K562 (cell line): ENCODE measurements around the gene DDIT4L. TPM values are rescaled to one million over a fixed set of nuclear protein-coding genes. Genes with fewer than 3 reads are reported as not detected.

Source experiments
- ATAC-seq: fragments of 200-7000 bp; cut with Tn5 transposase; 3 replicates; pipeline ENCODE4 v1.9.1; 2020; ENCODE audit warnings: moderate library complexity
- BruUV-seq: library from RNA; stranded (reverse); fragments of 400-500 nt; replicated peaks from 2 replicates; lab custom pipeline; 2021; lab: Mats Ljungman, UMichigan
- CTCF ChIA-PET: fragments of 300-600 bp; formaldehyde crosslinking; extraction: SDS; loops from one replicate; lab custom pipeline; 2021; ENCODE audit warnings: low intra/inter-chr PET ratio; lab: Yijun Ruan, JAX
- POLR2A ChIA-PET: fragments of 300-600, 350-650 bp; sonication (Branson Sonifier 250); formaldehyde crosslinking; extraction: SDS; loops from one replicate; lab custom pipeline; 2021; ENCODE audit warnings: antibody characterized with exemption, inconsistent platforms; lab: Yijun Ruan, JAX
- DNase-seq, 4 experiments: peaks; one replicate each; pipeline versions ENCODE4 v3.0.0 to v3.0.0-alpha.2; 2011 to 2018; ENCODE audit warnings: low spot score in 3 of 4, mixed read lengths in 3 of 4; ENCODE audit errors: extremely low read depth in 1 of 4
- FAIRE-seq: peaks from 2 replicates; lab custom pipeline; 2011; peaks lifted over from hg19 to GRCh38; lab: Jason Lieb, UNC
- H2AFZ ChIP-seq: 2 replicates; pipeline ENCODE4 v1.6.0; 2011; ENCODE audit warnings: low read depth, low read length, control low read depth, inconsistent platforms
- H3K27ac ChIP-seq: fragments of 200-600 bp; 3 replicates; pipeline ENCODE4 v1.8.0; 2011; ENCODE audit warnings: low read depth, mild to moderate bottlenecking, control low read depth, inconsistent platforms, low read length, moderate library complexity, mixed read lengths; ENCODE audit errors: extremely low read depth
- H3K27me3 ChIP-seq, 2 experiments: fragments of 300-600 bp in 1 of 2; 2 replicates in 1 of 2; 3 replicates in 1 of 2; pipeline versions ENCODE4 v1.6.0 to v1.8.0; 2011; ENCODE audit warnings: inconsistent platforms in 2 of 2, low read length in 2 of 2, mild to moderate bottlenecking in 1 of 2, mixed read lengths in 1 of 2, moderate library complexity in 1 of 2; ENCODE audit not compliant: control insufficient read depth in 2 of 2, insufficient read depth in 2 of 2
- H3K36me3 ChIP-seq: fragments of 300-600 bp; 3 replicates; pipeline ENCODE4 v1.8.0; 2011; ENCODE audit warnings: mild to moderate bottlenecking, low read length, inconsistent platforms; ENCODE audit not compliant: control insufficient read depth, insufficient read depth
- H3K4me1 ChIP-seq, 2 experiments: fragments of 200-600 bp in 1 of 2; replicated peaks in 1 of 2; 2 replicates in 1 of 2; 3 replicates in 1 of 2; pipeline versions ENCODE4 v1.5.1 to v1.8.0; 2011; ENCODE audit warnings: inconsistent platforms in 2 of 2, low read length in 2 of 2, mild to moderate bottlenecking in 1 of 2, mixed read lengths in 1 of 2, moderate library complexity in 1 of 2; ENCODE audit not compliant: control insufficient read depth in 2 of 2, insufficient read depth in 2 of 2
- H3K4me2 ChIP-seq: 2 replicates; pipeline ENCODE4 v1.6.1; 2011; ENCODE audit warnings: low read length, control low read depth, inconsistent platforms, mixed read lengths; ENCODE audit not compliant: insufficient read depth
- H3K4me3 ChIP-seq: fragments of 200-600 bp; sonication (generic), shearing (Covaris generic); 2 replicates; pipeline ENCODE4 v1.5.1; 2016; ENCODE audit warnings: control low read depth, inconsistent platforms
- H3K79me2 ChIP-seq: fragments of 200-600 bp; 3 replicates; pipeline ENCODE4 v1.8.0; 2011; ENCODE audit warnings: low read length, inconsistent platforms; ENCODE audit not compliant: control insufficient read depth, insufficient read depth
- H3K9ac ChIP-seq, 2 experiments: 2 replicates each; pipeline versions ENCODE4 v1.6.0 to v1.6.1; 2011; ENCODE audit warnings: low read depth in 2 of 2, low read length in 2 of 2, control low read depth in 1 of 2, inconsistent platforms in 1 of 2, mild to moderate bottlenecking in 1 of 2, mixed read lengths in 1 of 2; ENCODE audit not compliant: insufficient read depth in 1 of 2
- H3K9me1 ChIP-seq: one replicate; pipeline ENCODE4 v1.6.0; 2011; ENCODE audit warnings: inconsistent platforms, mild to moderate bottlenecking, low read length, moderate library complexity; ENCODE audit not compliant: control insufficient read depth, insufficient read depth
- H3K9me3 ChIP-seq: replicated peaks from 2 replicates; pipeline ENCODE4 v1.5.1; 2011; ENCODE audit warnings: low read depth, low read length, inconsistent platforms; ENCODE audit not compliant: control insufficient read depth, insufficient read depth
- H4K20me1 ChIP-seq: replicated peaks from 2 replicates; pipeline ENCODE4 v1.6.1; 2011; ENCODE audit warnings: low read length, inconsistent platforms, mixed read lengths; ENCODE audit not compliant: control insufficient read depth, insufficient read depth
- ARID3A ChIP-seq: IDR thresholded peaks from 2 replicates; pipeline ENCODE4 v1.6.1; 2012; ENCODE audit warnings: low read depth, low read length, improper control_type of control experiment, borderline replicate concordance
- CCAR2 ChIP-seq: fragments of 200-400 bp; formaldehyde crosslinking; IDR thresholded peaks from 2 replicates; pipeline ENCODE4 v1.6.1; 2017; ENCODE audit warnings: mild to moderate bottlenecking, low read depth, low read length
- CHD4 ChIP-seq: fragments of 200-600 bp; sonication (generic); IDR thresholded peaks from 3 replicates; pipeline ENCODE4 v1.6.1; 2012; ENCODE audit warnings: low read depth, mild to moderate bottlenecking, mixed read lengths, low read length, inconsistent platforms; ENCODE audit not compliant: insufficient read depth, insufficient replicate concordance, poor library complexity, severe bottlenecking
- MECOM ChIP-seq: fragments of 250-450 bp; sonication (Bioruptor Pico); IDR thresholded peaks from 2 replicates; pipeline ENCODE4 v1.8.0; 2022; ENCODE audit warnings: inconsistent platforms
- NFYB ChIP-seq: IDR thresholded peaks from 2 replicates; pipeline ENCODE4 v1.6.1; 2011; ENCODE audit warnings: mild to moderate bottlenecking, moderate library complexity; ENCODE audit not compliant: insufficient read length; ENCODE audit errors: extremely low read depth
- RBM25 ChIP-seq: fragments of 200-400 bp; formaldehyde crosslinking; IDR thresholded peaks from 2 replicates; pipeline ENCODE4 v1.6.1; 2018; ENCODE audit warnings: low read length, low read depth, moderate library complexity; ENCODE audit not compliant: severe bottlenecking
- ZFP30 ChIP-seq: fragments of 250-450 bp; sonication (Bioruptor Pico); IDR thresholded peaks from 2 replicates; pipeline ENCODE4 v1.8.0; 2022; ENCODE audit warnings: moderate library complexity, mild to moderate bottlenecking, inconsistent platforms, borderline replicate concordance
- ZSCAN29 ChIP-seq: fragments of 450-650 bp; IDR thresholded peaks from 2 replicates; pipeline ENCODE4 v1.6.1; 2017
- WGBS: fragments of 100-300 bp; shearing (Covaris generic); methylation state at CpG from one replicate; pipeline ENCODE4 v1.1.6; 2016; ENCODE audit warnings: low coverage, mixed read lengths; ENCODE audit not compliant: insufficient coverage; ENCODE audit errors: missing lambda C conversion rate; 5-methylcytosine and 5-hydroxymethylcytosine counted together
- in situ Hi-C: fragments of 300-500 bp; cut with MboI; formaldehyde crosslinking; loops from 4 replicates; pipeline ENCODE4 v1.15.0; 2018; ENCODE audit warnings: inconsistent platforms, mixed read lengths
- intact Hi-C: fragments of 100-400 bp; cut with micrococcal nuclease; formaldehyde crosslinking; loops from 2 replicates; pipeline ENCODE4 v1.14.2; 2022
- polyA plus RNA-seq, 8 experiments: library from polyadenylated mRNA; depleted of rRNA in 4 of 8; stranded (reverse) in 5 of 8; unstranded in 3 of 8; fragments of >200 nt; fragmentation: Nextera tagmentation in 2 of 8; fragmentation: Illumina TruSeq in 1 of 8; extraction: Ambion mirVana in 2 of 8; extraction: Trizol in 1 of 8; gene quantifications; 2 replicates each; pipeline versions ENCODE4 v1.2.1 to v1.2.3, GENCODE V29; 2011 to 2014; ENCODE audit warnings: inconsistent platforms in 1 of 8, missing spikeins in 1 of 8
- total RNA-seq, 7 experiments: library from RNA; depleted of rRNA in 6 of 7; stranded (reverse); fragments of >200 nt in 6 of 7; fragmentation: Illumina TruSeq in 2 of 7; extraction: Trizol in 2 of 7; gene quantifications; 2 replicates each; pipeline versions ENCODE4 v1.2.1 to v1.2.3, GENCODE V29; 2011 to 2021; ENCODE audit warnings: low replicate concordance in 1 of 7

Gene DDIT4L
- total and polyA plus RNA-seq, 9 of the 15 experiments (the other 6 are each of a cell fraction or from before 2014, with no cell fraction given) = not detected

GRCh38 chr4:100190643-100191600, 654 bp upstream of the DDIT4L start:
- no peak for FAIRE-seq
- CTCF ChIA-PET = interaction anchor here (0.6 kb wide), 1 partner anchor 24 kb away, joined by 3 read pairs; no protein-coding TSS in a partner anchor
- Histone ChIP-seq H3K27ac (no peak overlapping the region), H3K4me1 (peaks cover 0 to 3% of the 10 kb centered on the region in 2 experiments; a peak in 1 of 5 replicates), H4K20me1 (no peaks in the 10 kb centered on the region), H3K27me3 (peaks cover 0 to 4% of the 10 kb centered on the region in 2 experiments; a peak in 1 of 5 replicates), H2AFZ (no peak overlapping the region), H3K9me3 (no peaks in the 10 kb centered on the region), H3K4me3 (no peak overlapping the region), H3K79me2 (no peaks in the 10 kb centered on the region), H3K4me2 (no peak overlapping the region), H3K36me3 (no peaks in the 10 kb centered on the region), H3K9ac (no peak overlapping the region), H3K9me1 (no peaks in the 10 kb centered on the region)
- whole genome bisulfite sequencing = 3% methylated on average over 33 of the region's 37 CpGs
- in situ Hi-C loops = no loop called here
- ATAC-seq = peak; percentile 27; the same call in 1 of the 3 replicates
- intact Hi-C loops = no loop called here
- POLR2A ChIA-PET = no interaction called here
- DNase-seq = no peak
- BruUV-seq = no TSS peak
- no peak for TF ChIP-seq ZFP30 (CRISPR knock-in tag)
- TF ChIP-seq MECOM (CRISPR knock-in tag) = no peak
- no peak for TF ChIP-seq CCAR2
- TF ChIP-seq CHD4 = no peak
- no peak for TF ChIP-seq ZSCAN29
- TF ChIP-seq ARID3A = no peak
- no peak for TF ChIP-seq NFYB
- no peak for TF ChIP-seq RBM25
